PC-3 (cell line): ENCODE data around the gene CA9. TPM values are rescaled to one million over a fixed set of nuclear protein-coding genes. Genes with fewer than 3 reads are reported as not detected.
A peak's percentile ranks its signal among the peaks of the same experiment; 100 is the strongest.
"Not testable (repeated sequence)": the region's sequence is repeated elsewhere in the genome, so short reads cannot be mapped to it uniquely, and the experiment has no call there.

Experiments used
- ATAC-seq: fragments of 200-7000 bp; cut with Tn5 transposase; 2 replicates; pipeline ENCODE4 v1.9.1; 2020; ENCODE audit warnings: mild to moderate bottlenecking, moderate library complexity
- BruUV-seq: library from RNA; stranded (reverse); fragments of 400-500 nt; replicated peaks from 2 replicates; lab custom pipeline; 2021; lab: Mats Ljungman, UMichigan
- CTCF ChIA-PET: fragments of 300-600 bp; sonication (Branson Sonifier 250); formaldehyde crosslinking; loops from one replicate; lab custom pipeline; 2022; ENCODE audit warnings: antibody characterized with exemption; lab: Charles Lee
- POLR2A ChIA-PET: fragments of 300-600 bp; sonication (Branson Sonifier 250); formaldehyde crosslinking; loops from one replicate; lab custom pipeline; 2022; ENCODE audit warnings: antibody characterized with exemption; ENCODE audit not compliant: unreplicated experiment; lab: Charles Lee
- DNase-seq: peaks from one replicate; pipeline ENCODE4 v3.0.0-alpha.2; 2015
- H2AFZ ChIP-seq: fragments of 300-600 bp; sonication (generic); 2 replicates; pipeline ENCODE4 v1.6.0; 2016; ENCODE audit warnings: antibody characterized with exemption, low read length
- H3F3A ChIP-seq: fragments of 300-600 bp; sonication (generic); one replicate; pipeline ENCODE4 v1.6.0; 2017; ENCODE audit warnings: antibody characterized with exemption, low read length, control low read depth, mild to moderate bottlenecking; ENCODE audit not compliant: unreplicated experiment
- H3K27ac ChIP-seq: fragments of 300-600 bp; sonication (generic); 2 replicates; pipeline ENCODE4 v1.5.1; 2016; ENCODE audit warnings: mild to moderate bottlenecking, low read length
- H3K27me3 ChIP-seq: fragments of 300-600 bp; sonication (generic); 2 replicates; pipeline ENCODE4 v1.6.1; 2016; ENCODE audit warnings: low read length, mixed read lengths
- H3K36me3 ChIP-seq: fragments of 300-600 bp; sonication (generic); 2 replicates; pipeline ENCODE4 v1.6.1; 2016; ENCODE audit warnings: low read depth, mixed run types, low read length, mixed read lengths
- H3K4me1 ChIP-seq: fragments of 300-600 bp; sonication (generic); 2 replicates; pipeline ENCODE4 v1.5.1; 2016; ENCODE audit warnings: low read length; ENCODE audit not compliant: insufficient read depth
- H3K4me2 ChIP-seq: fragments of 300-600 bp; sonication (generic); 2 replicates; pipeline ENCODE4 v1.6.0; 2016; ENCODE audit warnings: low read length
- H3K4me3 ChIP-seq: fragments of 300-600 bp; sonication (generic); 2 replicates; pipeline ENCODE4 v1.5.1; 2016; ENCODE audit warnings: mild to moderate bottlenecking, low read length, mixed read lengths
- H3K79me2 ChIP-seq: fragments of 300-600 bp; sonication (generic); 2 replicates; pipeline ENCODE4 v1.6.1; 2017; ENCODE audit warnings: low read length, mixed read lengths
- H3K9ac ChIP-seq: fragments of 300-600 bp; sonication (generic); 2 replicates; pipeline ENCODE4 v1.6.0; 2016; ENCODE audit warnings: mild to moderate bottlenecking, low read length
- H3K9me2 ChIP-seq: fragments of 300-600 bp; sonication (generic); replicated peaks from 2 replicates; pipeline ENCODE4 v1.6.1; 2016; ENCODE audit warnings: mixed run types, low read length, mixed read lengths
- H3K9me3 ChIP-seq: fragments of 300-600 bp; sonication (generic); 2 replicates; pipeline ENCODE4 v1.6.1; 2016; ENCODE audit warnings: low read length, mixed read lengths
- H4K20me1 ChIP-seq: fragments of 300-600 bp; sonication (generic); 2 replicates; pipeline ENCODE4 v1.6.1; 2016; ENCODE audit warnings: low read length, mixed read lengths
- EZH2 ChIP-seq: fragments of 300-600 bp; sonication (generic); IDR thresholded peaks from one replicate; pipeline ENCODE4 v1.6.1; 2017; ENCODE audit warnings: antibody characterized with exemption, mild to moderate bottlenecking, low read length; ENCODE audit not compliant: unreplicated experiment
- EZH2phosphoT487 ChIP-seq: fragments of 300-600 bp; sonication (generic); IDR thresholded peaks from 2 replicates; pipeline ENCODE4 v1.6.1; 2018; ENCODE audit warnings: mild to moderate bottlenecking, antibody characterized with exemption, low read length, borderline replicate concordance
- intact Hi-C: fragments of 100-400 bp; cut with micrococcal nuclease; formaldehyde crosslinking; loops from 2 replicates; pipeline ENCODE4 v1.9.0; 2023
- total RNA-seq: library from RNA; depleted of rRNA; stranded (reverse); fragments of >200 nt; gene quantifications from 2 replicates; pipeline ENCODE4 v1.2.3, GENCODE V29; 2014
- TF ChIP-seq, protein P1 (sequence below): fragments of 300-600 bp; sonication (generic); conservative IDR thresholded peaks from 2 replicates; pipeline ENCODE4 v1.5.1; 2017; ENCODE audit warnings: antibody characterized with exemption, low read depth, mild to moderate bottlenecking, low read length

Gene CA9
- total RNA-seq, 1 experiment from 2014 or later = 7.7 TPM

GRCh38 chr9:35639631-35640030 lies 34.1 kb upstream of the CA9 start:
- Histone ChIP-seq H3K9ac (no peak overlapping the region), H3F3A (no peaks in the 10 kb centered on the region), H3K9me3 (no peaks in the 10 kb centered on the region), H2AFZ (no peak overlapping the region), H3K79me2 (no peaks in the 10 kb centered on the region), H3K9me2 (no peaks in the 10 kb centered on the region), H3K27ac (no peak overlapping the region), H4K20me1 (no peaks in the 10 kb centered on the region), H3K4me1 (no peaks in the 10 kb centered on the region), H3K4me3 (no peak overlapping the region), H3K27me3 (no peaks in the 10 kb centered on the region), H3K36me3 (no peaks in the 10 kb centered on the region), H3K4me2 (no peak overlapping the region)
- intact Hi-C loops = no loop called here
- CTCF ChIA-PET = no interaction called here
- no TSS peak for BruUV-seq
- POLR2A ChIA-PET = no interaction called here
- ATAC-seq (no peak), DNase-seq (no peak)
- TF ChIP-seq, protein P1, sequence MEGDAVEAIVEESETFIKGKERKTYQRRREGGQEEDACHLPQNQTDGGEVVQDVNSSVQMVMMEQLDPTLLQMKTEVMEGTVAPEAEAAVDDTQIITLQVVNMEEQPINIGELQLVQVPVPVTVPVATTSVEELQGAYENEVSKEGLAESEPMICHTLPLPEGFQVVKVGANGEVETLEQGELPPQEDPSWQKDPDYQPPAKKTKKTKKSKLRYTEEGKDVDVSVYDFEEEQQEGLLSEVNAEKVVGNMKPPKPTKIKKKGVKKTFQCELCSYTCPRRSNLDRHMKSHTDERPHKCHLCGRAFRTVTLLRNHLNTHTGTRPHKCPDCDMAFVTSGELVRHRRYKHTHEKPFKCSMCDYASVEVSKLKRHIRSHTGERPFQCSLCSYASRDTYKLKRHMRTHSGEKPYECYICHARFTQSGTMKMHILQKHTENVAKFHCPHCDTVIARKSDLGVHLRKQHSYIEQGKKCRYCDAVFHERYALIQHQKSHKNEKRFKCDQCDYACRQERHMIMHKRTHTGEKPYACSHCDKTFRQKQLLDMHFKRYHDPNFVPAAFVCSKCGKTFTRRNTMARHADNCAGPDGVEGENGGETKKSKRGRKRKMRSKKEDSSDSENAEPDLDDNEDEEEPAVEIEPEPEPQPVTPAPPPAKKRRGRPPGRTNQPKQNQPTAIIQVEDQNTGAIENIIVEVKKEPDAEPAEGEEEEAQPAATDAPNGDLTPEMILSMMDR = no peak
- no peak for TF ChIP-seq EZH2phosphoT487
- TF ChIP-seq EZH2 = no peak

DNA sequence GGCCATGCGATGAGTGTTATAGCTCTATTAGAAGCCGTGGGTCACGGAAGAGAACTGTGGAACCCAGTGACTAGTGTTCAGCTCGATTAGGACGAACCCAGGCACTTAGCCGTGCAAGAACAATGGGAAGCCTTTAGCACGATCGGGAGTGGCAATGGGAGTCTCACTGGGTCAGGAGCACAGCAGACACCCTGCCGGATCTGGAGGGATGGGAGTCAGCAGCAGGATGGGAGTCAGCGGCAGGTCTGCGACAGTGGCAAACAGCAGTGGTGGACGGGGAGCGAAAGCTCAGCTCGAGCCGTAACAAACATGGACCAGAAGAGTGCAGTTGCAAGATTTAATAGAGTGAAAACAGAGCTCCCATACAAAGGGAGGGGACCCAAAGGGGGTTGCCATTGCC lies 33.3 kb upstream of the CA9 start:
- intact Hi-C loops, H2AFZ ChIP-seq, H3K27ac ChIP-seq, H3K36me3 ChIP-seq, BruUV-seq, DNase-seq, H3K27me3 ChIP-seq, CTCF ChIA-PET, H3K4me2 ChIP-seq, ATAC-seq, H3K4me3 ChIP-seq, H3F3A ChIP-seq, H3K4me1 ChIP-seq, H3K9ac ChIP-seq, H3K79me2 ChIP-seq, H3K9me2 ChIP-seq, POLR2A ChIA-PET, H4K20me1 ChIP-seq, H3K9me3 ChIP-seq: not testable (repeated sequence)

GRCh38 chr9:35641478-35641877 lies 32.2 kb upstream of the CA9 start:
- intact Hi-C loops, POLR2A ChIA-PET, H3K36me3 ChIP-seq, BruUV-seq, H3K9me3 ChIP-seq, H3K4me2 ChIP-seq, H3K27ac ChIP-seq, H3K9me2 ChIP-seq, H3F3A ChIP-seq, H3K4me3 ChIP-seq, H3K79me2 ChIP-seq, H2AFZ ChIP-seq, H3K27me3 ChIP-seq, CTCF ChIA-PET, DNase-seq, H3K9ac ChIP-seq, ATAC-seq, H3K4me1 ChIP-seq, H4K20me1 ChIP-seq: not testable (repeated sequence)

GRCh38 chr9:35643046-35643445 lies 30.7 kb upstream of the CA9 start:
- Histone ChIP-seq H3K9me2 (no peaks in the 10 kb centered on the region), H3K79me2 (no peaks in the 10 kb centered on the region), H3K27ac (no peak overlapping the region), H3K36me3 (no peaks in the 10 kb centered on the region), H3K27me3 (no peaks in the 10 kb centered on the region), H3K9ac (no peak overlapping the region), H2AFZ (no peak overlapping the region), H3F3A (no peaks in the 10 kb centered on the region), H4K20me1 (no peaks in the 10 kb centered on the region), H3K4me2 (no peak overlapping the region), H3K4me3 (no peak overlapping the region), H3K9me3 (no peaks in the 10 kb centered on the region), H3K4me1 (peaks cover 5% of the 10 kb centered on the region; the same call in 1 of the 2 replicates)
- DNase-seq (no peak), ATAC-seq (no peak)
- BruUV-seq = no TSS peak
- ChIA-PET POLR2A (no interaction called here), CTCF (no interaction called here)
- intact Hi-C loops = no loop called here
- TF ChIP-seq EZH2 (no peak), EZH2phosphoT487 (no peak)
- TF ChIP-seq, protein P1 = no peak

DNA sequence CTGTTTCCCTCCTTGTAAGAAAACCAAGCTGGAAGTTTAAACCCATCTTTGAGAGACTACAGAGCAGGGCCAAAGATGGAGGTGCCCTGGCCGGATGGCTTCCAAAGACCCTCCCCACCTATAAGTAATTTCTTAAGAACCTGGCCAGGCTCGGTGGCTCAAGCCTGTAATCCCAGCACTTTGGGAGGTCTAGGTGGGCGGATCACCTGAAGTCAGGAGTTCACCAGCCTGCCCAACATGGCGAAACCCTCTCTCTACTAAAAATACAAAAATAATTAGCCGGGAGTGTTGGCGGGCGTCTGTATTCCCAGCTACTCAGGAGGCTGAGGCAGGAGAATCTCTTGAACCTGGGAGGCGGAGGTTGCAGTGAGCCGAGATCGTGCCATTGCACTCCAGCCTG lies 28.0 kb upstream of the CA9 start:
- H3K27ac ChIP-seq, H3K9me3 ChIP-seq, BruUV-seq, H3K79me2 ChIP-seq, DNase-seq, H3K27me3 ChIP-seq, H3F3A ChIP-seq, ATAC-seq, POLR2A ChIA-PET, H3K4me1 ChIP-seq, H3K9me2 ChIP-seq, H3K36me3 ChIP-seq, H4K20me1 ChIP-seq: not testable (repeated sequence)
- peak overlapping the region; percentile 90 for H3K4me2 ChIP-seq
- peak overlapping the region; percentile 97; the same call in 1 of the 2 replicates for H2AFZ ChIP-seq
- peak overlapping the region; percentile 66; the same call in 1 of the 2 replicates for H3K9ac ChIP-seq
- H3K4me3 ChIP-seq = peak overlapping the region; percentile 90
- intact Hi-C loops = loop anchor here (1.0 kb wide), 1 partner anchor 41 kb away; no protein-coding TSS in a partner anchor
- CTCF ChIA-PET = interaction anchor here (0.7 to 1.0 kb wide), 2 partner anchors 13 to 16 kb away, joined by 3 to 5 read pairs; no protein-coding TSS in a partner anchor
